A549 treated with CpdA at 1 μM for 4 hours (cell line): Measurements from ENCODE around the gene FLNB. TPM values are rescaled to one million over a fixed set of nuclear protein-coding genes. Genes with fewer than 3 reads are reported as not detected.

ENCODE experiments used
- total RNA-seq: library from RNA; stranded (reverse); fragments of 200-300 nt; extraction: Qiagen RNA extraction; gene quantifications from 5 replicates; pipeline ENCODE4 v1.2.3, GENCODE V29; 2022; ENCODE audit warnings: low read depth

Gene FLNB
- total RNA-seq, result 279 to 317 TPM (median 305 TPM) in 5 replicates

GRCh38 chr3:58008141-58009025 lies at the start of gene FLNB:
Gene FLNB (plus strand): TSS chr3:58008422. CDS start chr3:58008565, 143 bp downstream.

GRCh38 chr3:58210761-58211460 lies 202.7 kb downstream of the FLNB start, which contains the start of gene DNASE1L3:
Gene DNASE1L3 (minus strand): TSS chr3:58210972. CDS start chr3:58210906, 66 bp downstream.

Other genes with a start within 250 kb of the FLNB start
- gene DNASE1L3, start 202.6 kb downstream of the FLNB start, total RNA-seq, result 0.09 to 0.30 TPM (median 0.16 TPM) in 3 of 5 replicates, not detected in the others
- 11.4 to 14.6 TPM (median 13.0 TPM) in 5 replicates for gene ABHD6, start 229.4 kb downstream of the FLNB start, total RNA-seq